ENCODE measurements around the gene ARPC5L.

Gene ARPC5L

GRCh38 chr9:124852829-124853531 lies 8.9 kb upstream of the ARPC5L start, which contains the start of gene WDR38:
Gene WDR38 (plus strand): TSS chr9:124853460. CDS start chr9:124853532, 72 bp downstream.
- peak; percentile 77 for DNase-seq (ENCODE audit: low read depth, low spot score)

GRCh38 chr9:124853605-124854143 lies 8.3 kb upstream of the ARPC5L start:
- peak overlapping the region; percentile 44 for H3K4me3 ChIP-seq (ENCODE audit: low read depth, low read length)
- no peak for DNase-seq (ENCODE audit: low read depth, low spot score)
- in situ Hi-C loops (cut with HindIII; ENCODE audit: low sequenced_read_pairs), result no loop called here
- no peak for TF ChIP-seq CTCF (IDR thresholded peaks at IDR 0.05; ENCODE audit: low read depth, low read length)

More at GRCh38 chr9:124852829-124853531, 8.9 kb upstream of the ARPC5L start, which contains the start of gene WDR38:
- peak within 1 kb of the TSS; percentile 44 for H3K4me3 ChIP-seq (ENCODE audit: low read depth, low read length)
- peak; percentile 77 for TF ChIP-seq CTCF (IDR thresholded peaks at IDR 0.05; ENCODE audit: low read depth, low read length)
- in situ Hi-C loops (cut with HindIII; ENCODE audit: low sequenced_read_pairs), result no loop called here

- H3K4me3 ChIP-seq (ENCODE audit: low read depth, low read length), result no peak overlapping the region
- no peak for DNase-seq (ENCODE audit: low read depth, low spot score)
- TF ChIP-seq CTCF (IDR thresholded peaks at IDR 0.05; ENCODE audit: low read depth, low read length), result no peak
- in situ Hi-C loops (cut with HindIII; ENCODE audit: low sequenced_read_pairs), result no loop called here
Observed at GRCh38 chr9:124854161-124854560, 7.8 kb upstream of the ARPC5L start.

- TF ChIP-seq CTCF (IDR thresholded peaks at IDR 0.05; ENCODE audit: low read depth, low read length), result no peak
- H3K4me3 ChIP-seq (ENCODE audit: low read depth, low read length), result no peak overlapping the region
- in situ Hi-C loops (cut with HindIII; ENCODE audit: low sequenced_read_pairs), result no loop called here
- no peak for DNase-seq (ENCODE audit: low read depth, low spot score)
Observed at GRCh38 chr9:124854822-124855221, 7.1 kb upstream of the ARPC5L start.

GRCh38 chr9:124855566-124855943 lies 6.4 kb upstream of the ARPC5L start:
- in situ Hi-C loops (cut with HindIII; ENCODE audit: low sequenced_read_pairs), result no loop called here
- DNase-seq (ENCODE audit: low read depth, low spot score), result no peak
- no peak for TF ChIP-seq CTCF (IDR thresholded peaks at IDR 0.05; ENCODE audit: low read depth, low read length)
- no peak overlapping the region for H3K4me3 ChIP-seq (ENCODE audit: low read depth, low read length)

- DNase-seq (ENCODE audit: low read depth, low spot score), result no peak
- in situ Hi-C loops (cut with HindIII; ENCODE audit: low sequenced_read_pairs), result no loop called here
- peak; percentile 59 for TF ChIP-seq CTCF (IDR thresholded peaks at IDR 0.05; ENCODE audit: low read depth, low read length)
Observed at GRCh38 chr9:124855944-124856765, 5.8 kb upstream of the ARPC5L start.

More at GRCh38 chr9:124855944-124856765, 5.8 kb upstream of the ARPC5L start:
- H3K4me3 ChIP-seq (ENCODE audit: low read depth, low read length), result no peak overlapping the region

Data from astrocyte of the spinal cord (primary cell).